Stimulated activated CD8-positive, alpha-beta memory T cell treated with anti-CD3 and anti-CD28 coated beads, Interleukin-7, amount 100 ng/mL, for 1 hour (primary cell): Measurements from ENCODE around the gene SSR3.
"Not testable (repeated sequence)": the region's sequence is repeated elsewhere in the genome, so short reads cannot be mapped to it uniquely, and the experiment has no call there.

Source experiments
- DNase-seq, 2 donors: peaks; one replicate each; pipeline ENCODE4 v3.0.0-alpha.2; 2020; ENCODE audit warnings: low read depth in 2 of 2

The SSR3 gene

DNA sequence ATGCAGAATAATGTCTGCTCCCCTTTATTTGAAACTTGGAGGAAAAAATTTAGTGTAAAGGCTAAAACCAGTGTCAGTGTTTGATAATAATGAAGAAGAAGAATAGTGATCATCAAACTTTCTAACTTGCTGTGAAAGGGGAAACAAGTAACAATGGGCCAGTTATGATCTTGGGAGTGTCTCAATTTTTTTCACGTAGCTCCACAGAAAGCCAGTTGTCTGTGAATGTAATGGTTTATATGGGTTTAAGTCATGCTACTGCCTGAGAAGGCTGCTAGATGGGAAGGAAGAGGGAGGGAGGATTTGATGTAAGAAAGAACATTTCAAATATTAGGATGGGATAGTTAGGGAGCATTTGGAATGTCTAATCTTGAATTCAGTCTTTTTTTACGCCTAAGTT, 21.1 kb upstream of the SSR3 start:
- no peak for DNase-seq

DNA sequence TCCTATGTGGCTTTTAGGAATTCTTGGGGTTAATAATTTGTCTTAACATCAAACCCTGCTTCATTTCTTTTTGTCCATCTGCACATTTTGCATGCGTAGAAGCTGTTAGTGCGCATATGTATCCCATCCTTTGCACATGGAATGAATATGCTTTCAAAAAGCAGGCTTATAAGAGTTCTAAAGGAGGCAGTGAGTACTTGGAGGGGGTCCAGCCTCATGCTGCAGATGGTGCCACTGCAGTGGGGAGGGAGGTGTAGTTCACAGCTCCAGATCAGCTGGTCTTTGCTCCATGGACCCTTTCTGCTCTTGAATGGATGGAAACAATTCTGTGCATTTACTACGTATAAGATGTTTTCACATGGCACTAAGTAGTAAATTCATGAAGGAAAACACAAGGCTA, 20.7 kb upstream of the SSR3 start:
- no peak for DNase-seq

DNA sequence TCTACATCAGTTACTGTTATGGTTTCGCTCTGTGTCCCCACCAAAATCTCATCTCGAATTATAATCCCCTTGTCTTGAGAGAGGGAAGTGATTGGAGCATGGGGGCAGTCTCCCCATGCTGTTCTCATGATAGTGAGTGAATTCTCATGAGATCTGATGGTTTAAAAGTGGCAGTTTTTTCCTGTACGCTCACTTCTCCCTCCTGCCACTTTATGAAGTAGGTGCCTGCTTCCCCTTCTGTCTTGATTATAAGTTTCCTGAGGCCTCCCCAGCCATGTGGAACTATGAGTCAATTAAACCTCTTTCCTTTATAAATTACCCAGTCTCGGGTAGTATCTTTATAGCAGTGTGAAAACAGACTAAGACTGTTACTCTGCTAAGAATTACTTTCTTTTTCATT, 15.0 kb upstream of the SSR3 start:
- DNase-seq = not testable (repeated sequence)

DNA sequence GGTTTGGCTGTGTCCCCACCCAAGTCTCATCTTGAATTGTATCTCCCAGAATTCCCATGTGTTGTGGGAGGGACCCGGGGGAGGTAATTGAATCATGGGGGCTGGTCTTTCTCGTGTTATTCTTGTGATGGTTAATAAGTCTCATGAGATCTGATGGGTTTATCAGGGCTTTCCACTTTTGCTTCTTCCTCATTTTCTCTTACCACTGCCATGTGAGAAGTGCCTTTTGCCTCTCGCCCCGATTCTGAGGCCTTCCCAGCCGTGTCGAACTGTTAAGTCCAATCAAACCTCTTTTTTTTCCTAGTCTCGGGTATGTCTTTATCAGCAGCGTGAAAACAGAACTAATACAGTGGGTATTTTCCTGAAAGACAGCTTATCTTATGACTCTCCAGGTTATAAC, 14.1 kb upstream of the SSR3 start:
- DNase-seq = not testable (repeated sequence)

DNA sequence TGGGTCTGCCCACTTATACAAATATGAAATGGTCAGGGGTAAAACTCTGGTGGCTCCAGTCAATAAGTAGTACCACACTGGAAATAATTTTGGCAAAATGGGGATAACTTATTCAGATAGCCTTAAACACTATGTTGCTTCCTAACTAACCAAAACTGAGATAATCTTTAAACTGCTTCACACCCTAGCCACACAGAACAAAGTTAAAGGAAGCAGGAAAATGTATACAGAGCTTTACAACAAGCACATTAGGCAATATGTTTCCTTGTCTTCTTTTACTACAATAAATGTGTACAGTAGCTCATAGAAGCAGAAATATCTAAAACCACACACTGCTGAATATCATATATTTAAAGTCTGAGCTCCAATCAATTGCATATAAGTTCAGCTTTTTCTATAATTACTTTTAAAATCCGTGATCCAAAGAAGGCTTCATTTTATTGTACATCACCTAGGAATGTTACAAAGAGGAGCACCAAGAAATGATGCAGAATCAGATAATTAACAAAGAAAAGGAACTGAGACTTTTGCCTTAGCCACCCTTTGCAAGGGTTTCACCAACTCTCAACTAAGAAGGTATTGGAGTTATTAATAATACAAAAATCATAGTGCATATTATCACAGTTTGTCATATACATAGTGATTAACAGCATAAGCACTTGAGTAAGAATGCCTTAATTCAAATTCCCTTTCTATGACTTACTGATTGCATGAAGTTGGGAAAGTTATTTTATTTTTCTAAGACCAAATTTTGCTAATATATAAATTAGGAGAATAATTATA, 9.2 kb upstream of the SSR3 start:
- no peak for DNase-seq

DNA sequence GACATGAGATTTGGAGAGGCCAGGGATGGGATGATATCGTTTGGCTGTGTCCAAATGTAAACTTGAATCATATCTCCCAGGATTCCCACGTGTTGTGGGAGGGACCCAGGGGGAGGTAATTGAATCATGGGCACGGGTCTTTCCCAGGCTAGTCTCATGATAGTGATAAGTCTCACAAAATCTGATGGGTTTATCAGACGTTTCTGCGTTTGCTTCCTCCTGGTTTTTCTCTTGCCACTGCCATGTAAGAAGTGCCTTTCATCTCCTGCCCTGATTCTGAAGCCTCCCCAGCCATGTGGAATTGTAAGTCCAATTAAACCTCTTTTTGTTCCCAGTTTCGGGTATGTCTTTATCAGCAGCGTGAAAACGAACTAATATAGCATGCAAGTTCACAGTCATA, 7.6 kb upstream of the SSR3 start:
- not testable (repeated sequence) for DNase-seq

DNA sequence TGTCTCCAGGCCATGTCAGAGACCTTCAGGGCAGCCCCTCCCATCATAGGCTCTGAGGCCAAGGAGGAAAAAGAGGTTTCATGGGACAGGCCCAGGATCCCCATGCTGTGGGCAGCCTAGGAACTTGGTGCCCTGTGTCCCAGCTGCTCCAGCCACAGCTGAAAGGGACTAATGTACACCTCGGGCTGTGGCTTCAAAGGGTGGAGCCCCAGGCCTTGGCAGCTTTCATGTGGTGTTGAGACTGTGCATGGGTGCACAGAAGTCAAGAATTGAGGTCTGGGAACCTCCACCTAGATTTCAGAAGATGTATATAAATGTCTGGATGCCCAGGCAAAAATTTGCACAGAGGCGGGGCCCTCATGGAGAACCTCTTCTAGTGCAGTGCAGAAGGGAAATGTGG, 6.6 kb upstream of the SSR3 start:
- no peak for DNase-seq

DNA sequence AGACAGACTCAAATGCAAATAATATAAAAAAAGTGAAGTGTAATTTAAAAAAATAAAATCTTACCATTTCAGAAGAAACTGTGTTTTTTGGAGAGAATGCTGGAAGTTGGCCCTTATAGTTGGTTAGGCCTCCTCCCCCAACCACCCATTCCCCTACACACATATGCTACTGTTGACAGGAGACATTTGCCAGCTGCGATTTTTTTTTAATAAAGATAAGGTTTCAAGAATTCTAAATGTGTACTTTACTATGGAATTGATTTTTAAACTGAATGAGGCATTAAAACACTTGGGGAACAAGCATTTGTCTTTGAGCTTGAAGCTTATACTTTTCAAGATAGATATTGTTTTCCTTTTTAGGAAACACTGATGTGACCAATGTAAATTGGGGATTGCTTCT, 4.4 kb upstream of the SSR3 start:
- no peak for DNase-seq

DNA sequence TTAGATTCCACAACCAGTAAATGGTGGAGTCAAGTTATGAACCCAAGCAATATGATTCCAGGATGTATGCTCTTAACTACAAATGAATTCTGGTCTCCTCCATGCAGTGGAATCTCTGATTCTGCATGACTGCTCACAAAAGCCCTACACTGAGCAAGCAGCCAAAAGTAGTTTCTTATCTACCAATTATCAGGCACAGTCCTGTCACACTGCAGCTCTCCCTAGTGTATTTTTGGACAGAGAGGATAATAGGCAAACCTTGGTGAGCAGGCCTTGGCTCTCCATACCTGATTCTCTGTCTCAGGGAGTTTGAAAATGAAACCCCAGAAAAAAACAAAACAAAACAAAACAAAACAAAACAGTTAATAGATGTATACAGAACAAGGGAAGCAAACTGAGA, 3.5 kb upstream of the SSR3 start:
- DNase-seq = no peak

DNA sequence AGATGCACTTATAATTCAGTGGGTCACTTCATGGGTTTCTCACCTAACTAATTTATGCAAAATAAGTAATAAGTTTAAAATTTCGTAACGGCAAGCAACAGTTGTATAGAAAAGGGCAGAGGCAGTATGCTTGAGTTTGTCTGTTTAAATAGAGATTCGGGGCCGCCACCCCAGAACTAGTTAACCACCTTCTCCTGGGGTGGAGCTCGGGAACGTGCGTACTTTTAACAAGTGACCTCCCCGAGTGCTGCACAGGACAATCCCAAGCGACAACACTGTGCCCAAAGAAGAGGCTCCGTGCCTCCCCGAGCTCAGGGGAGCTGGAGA, 439 bp downstream of the SSR3 start:
- DNase-seq = no peak

DNA sequence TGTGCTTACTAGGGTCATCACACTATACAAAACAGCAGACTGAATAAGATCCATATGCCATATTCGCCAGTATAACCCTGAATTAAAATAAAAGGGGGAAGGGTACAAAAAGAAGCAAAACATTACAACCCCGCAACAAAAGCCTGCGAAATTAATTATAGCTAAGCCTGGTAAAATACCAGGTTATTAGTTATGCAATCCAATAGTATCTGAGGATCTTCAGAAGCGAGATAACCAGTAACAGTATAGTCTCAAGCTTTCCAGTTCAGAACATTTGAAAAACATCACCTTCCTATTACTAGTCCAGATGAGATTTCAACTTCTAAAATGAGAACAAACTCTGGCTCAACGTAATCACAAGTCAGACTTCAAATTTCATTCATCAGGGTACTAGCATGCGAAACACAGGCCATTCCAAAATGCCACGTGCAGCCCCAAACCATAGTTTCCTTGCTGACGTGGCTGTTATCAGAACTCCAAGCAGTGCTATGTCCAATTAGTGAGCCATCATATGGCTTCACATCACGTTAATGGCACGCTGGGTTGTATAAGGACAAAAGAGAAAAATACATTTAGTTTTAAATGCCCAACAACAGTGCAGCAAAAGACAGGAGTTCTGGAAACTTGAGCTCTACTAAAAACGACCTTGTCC, 1.1 kb downstream of the SSR3 start:
- DNase-seq = no peak

DNA sequence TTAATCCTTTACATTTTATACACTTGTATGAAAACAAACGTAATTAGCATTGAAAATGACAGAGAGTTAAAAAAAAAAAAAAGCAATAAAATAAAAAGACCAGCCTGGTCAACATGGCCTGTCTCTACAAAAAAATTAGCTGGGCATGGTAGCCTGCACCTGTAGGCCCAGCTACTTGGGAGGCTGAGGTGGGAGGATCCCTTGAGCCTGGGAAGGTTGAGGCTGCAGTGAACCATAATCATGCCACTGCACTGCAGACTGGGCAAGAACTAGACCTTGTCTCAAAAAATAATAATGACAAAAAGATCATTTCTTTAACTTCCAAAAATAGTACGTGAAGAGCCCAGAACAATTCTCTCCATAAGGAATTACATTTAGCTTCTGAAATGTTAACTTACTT, 1.9 kb downstream of the SSR3 start:
- no peak for DNase-seq

DNA sequence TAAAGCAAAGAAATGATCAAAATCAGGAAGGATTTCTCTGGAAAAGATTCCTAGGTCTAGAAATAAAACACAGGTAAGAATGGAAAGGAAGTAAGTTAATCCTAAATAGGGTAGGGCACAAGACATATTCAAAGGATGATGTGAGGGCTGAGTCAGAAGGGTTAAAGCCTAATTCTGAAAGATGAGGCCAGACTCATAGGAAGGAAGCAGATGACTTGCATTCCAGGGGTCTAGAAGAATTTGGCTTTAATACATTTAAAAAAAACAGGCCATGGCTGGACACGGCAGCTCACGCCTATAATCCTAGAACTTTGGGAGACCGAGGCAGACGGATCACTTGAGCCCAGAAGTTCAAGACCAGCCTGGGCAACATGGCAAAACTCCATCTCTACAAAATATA, 3.2 kb downstream of the SSR3 start:
- no peak for DNase-seq

DNA sequence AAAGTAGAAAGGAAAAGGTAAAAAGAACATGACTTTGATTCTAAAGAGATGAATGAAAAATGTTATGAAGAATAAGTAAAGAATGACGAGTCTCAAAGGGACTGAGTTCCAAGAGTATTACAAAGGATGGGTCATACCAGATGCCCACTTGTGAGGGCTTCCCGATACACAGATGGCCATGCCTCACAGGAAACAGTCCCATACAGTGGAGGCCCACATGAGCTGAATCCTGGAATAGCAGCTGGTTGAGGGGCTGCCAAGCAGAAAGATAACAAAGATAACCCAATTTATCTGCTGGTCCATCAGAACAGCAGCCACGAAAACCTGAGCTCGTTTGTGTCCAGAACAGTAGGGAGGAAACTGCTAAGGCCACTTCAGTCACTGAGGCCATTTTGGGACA, 3.7 kb downstream of the SSR3 start:
- no peak for DNase-seq

DNA sequence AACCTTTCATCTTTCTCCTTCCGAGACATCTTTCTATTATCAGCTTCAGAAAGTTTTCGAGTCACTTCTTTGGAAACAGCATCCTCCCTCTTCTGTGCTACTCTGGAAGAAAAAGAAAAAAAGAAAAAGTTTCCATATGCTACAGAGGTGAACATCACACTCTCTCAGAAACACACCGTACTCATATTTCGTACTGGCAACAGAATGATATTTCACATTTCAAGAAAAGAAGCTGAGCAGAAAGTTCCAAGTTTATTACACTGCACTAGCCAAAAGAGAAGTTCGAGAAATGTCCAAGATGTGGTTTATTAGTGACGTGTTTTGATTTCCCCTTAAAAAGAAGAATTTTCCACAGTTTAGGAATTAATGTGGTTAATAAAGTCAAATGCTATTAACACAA, 6.0 kb downstream of the SSR3 start:
- DNase-seq = no peak

DNA sequence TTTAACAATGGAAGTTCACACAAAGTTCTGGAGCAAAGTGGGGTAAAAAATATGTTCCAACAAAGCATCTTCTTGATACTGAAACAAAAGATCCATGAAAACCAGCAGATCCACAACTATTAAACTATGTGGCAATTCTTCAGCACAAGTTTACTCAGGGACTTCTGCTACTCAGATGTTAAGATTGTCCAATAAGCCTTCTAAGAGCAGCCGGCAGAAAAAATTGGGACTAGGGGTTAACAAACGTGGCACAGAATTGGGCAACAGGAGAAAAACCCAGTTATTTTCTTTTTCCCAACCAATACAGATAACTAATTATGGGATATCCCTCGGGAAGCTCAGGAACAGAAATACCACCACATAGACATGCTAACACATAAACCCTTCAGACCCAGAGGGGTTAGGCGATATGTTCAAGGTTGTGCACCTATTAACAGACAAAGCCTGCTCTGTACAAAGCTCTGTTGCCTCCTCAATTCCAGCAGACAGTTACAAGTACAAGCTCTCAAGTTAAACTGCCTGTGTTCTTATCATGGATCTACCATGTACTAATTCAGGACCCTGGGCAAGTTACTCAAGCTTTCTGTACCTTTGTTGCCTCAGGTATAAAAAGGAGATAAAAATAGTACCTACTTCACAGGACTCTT, 6.8 kb downstream of the SSR3 start:
- no peak for DNase-seq

DNA sequence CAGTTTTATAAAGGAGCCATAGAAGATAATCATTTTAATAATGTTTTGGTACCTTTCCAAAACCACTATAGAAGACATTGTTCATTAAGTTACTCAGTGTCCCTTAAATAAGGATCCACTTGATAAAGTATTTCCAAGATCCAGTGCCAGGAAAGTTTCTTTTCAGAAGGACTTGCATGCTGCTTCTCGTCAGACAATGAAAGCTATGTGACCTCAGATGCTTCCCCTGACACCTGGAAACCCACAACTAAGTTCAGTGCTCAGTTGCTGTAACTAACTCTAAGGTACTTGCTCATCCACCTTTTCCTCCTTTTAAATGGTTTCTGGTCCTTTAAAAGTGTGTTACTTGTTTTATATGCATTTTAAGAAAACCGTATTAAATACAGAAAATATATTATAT, 7.3 kb downstream of the SSR3 start:
- DNase-seq = no peak

DNA sequence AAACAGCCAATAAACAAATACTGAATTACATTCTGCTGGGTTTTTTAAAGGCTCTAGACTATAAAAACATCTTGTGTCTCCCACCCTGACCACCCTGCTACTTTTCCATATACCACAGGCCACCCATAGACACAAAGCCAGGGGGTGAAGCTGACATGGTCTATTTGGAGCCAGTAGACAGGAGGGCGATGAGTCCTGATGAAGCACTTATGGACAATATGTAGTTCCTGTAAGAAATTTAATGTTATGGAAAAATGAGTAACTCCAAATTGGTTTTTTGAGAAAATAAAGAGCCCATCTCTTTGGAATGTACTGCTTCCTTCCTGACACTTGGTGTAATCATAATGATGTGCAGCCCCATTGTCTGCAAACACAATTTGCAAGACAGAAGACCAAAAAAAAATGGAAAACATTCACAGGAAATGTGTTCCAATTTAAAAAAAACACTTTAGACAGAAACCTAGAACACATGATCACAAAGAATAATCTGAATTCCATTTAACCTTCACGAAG, 11.8 kb downstream of the SSR3 start:
- DNase-seq = no peak

DNA sequence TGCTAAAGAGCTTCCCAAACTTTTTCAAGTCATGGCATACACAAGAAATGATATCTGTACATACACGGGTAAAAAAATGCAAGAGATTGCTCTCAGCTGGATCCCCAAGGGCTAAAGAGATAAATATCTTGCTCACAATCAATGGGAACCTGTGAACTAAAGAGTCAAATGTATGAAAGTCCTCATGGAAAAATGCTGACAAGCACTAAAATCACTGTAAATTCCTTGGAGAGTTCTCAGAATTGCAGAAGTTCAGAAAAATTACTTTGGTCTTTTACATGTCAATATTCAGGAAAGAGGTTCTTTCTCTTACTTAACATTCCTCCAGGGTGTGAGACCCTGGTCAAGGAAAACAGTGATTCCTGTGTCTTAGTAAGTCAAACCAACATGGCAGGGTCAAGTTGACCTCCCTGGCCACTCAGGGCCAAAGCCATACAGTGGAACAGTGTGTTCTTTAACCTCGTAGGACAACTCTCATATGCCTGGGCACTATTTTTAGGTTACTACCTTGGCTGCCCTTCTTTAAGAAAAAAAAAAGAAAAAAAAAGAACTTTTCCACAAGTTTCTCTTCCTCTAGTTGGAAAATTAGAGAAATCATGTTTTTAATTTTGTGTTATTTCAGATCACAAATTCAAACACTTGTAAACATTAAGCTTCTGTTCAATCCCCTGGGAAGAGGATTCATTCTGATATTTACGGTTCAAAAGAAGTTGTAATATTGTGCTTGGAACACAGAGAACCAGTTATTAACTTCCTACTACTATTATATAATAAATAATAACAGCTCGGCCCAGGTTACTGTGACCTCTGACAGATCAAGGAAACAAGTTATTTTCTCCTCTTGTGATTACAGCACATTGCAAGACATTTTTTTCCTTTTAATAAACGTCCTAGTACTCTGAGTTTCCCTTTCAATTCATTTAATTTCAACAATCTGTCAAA, 12.5 kb downstream of the SSR3 start:
- DNase-seq = no peak

DNA sequence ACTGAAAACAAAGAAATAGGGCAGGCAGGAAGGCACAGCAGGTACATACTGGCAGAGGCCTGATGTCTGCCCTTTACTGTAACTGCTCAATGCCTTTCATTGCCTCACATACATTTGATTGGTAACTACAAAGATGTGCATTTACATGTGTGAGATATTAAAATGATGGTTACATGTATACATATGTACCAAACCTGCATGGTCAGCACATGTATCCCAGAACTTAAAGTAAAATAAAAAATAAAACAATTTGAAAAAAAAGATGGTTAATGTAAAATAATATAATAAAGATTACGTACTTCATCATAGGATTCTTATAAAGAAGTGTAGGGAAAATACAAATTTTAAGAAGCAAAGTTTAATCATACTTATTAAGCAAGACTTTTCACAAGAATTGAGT, 15.1 kb downstream of the SSR3 start:
- DNase-seq = no peak

DNA sequence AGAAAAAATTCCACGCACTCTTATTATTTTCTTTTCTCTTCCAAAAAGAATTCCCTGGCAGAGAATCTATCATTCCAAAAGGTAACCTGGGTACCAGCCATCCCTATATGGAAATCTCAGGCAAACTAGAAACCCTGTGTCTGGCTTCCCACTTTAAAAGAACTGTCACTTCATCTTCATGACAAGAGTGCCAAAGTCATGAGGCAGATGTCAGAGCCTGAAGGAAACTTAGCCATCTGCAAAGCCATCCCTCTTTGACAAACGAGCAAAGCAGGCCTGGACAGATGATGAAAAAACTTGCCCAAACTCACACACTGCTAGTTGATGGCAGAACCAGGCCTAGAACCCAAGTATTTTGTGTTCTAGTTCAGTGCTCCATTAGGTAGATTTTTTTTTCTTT, 15.9 kb downstream of the SSR3 start:
- DNase-seq = no peak
